NCI-H748 (cell line): ENCODE data around the gene SYT1.
A peak's percentile ranks its signal among the peaks of the same experiment; 100 is the strongest.
"Not testable (repeated sequence)": the region's sequence is repeated elsewhere in the genome, so short reads cannot be mapped to it uniquely, and the experiment has no call there.

Experiments used
- DNase-seq: peaks from one replicate; lab custom pipeline; 2025; ENCODE audit not compliant: unreplicated experiment; lab: John Stamatoyannopoulos, UW

The SYT1 gene

GRCh38 chr12:78864403-78864869, at the start of gene SYT1:
TSS of gene SYT1 (plus strand) at chr12:78864774.
- peak; percentile 98 for DNase-seq

GRCh38 chr12:78818487-78818886, 46.1 kb upstream of the SYT1 start:
- DNase-seq: no peak

GRCh38 chr12:78820946-78821345, 43.6 kb upstream of the SYT1 start:
- DNase-seq: no peak

- no peak for DNase-seq
Measured at GRCh38 chr12:78824918-78825317, 39.7 kb upstream of the SYT1 start.

- no peak for DNase-seq
Measured at GRCh38 chr12:78829690-78830089, 34.9 kb upstream of the SYT1 start.

GRCh38 chr12:78835493-78835892, 29.1 kb upstream of the SYT1 start:
- DNase-seq: no peak

GRCh38 chr12:78840518-78841019, 24.0 kb upstream of the SYT1 start:
- not testable (repeated sequence) for DNase-seq

- DNase-seq: no peak
Measured at GRCh38 chr12:78853231-78853630, 11.3 kb upstream of the SYT1 start.

- DNase-seq: peak; percentile 96
Measured at GRCh38 chr12:78863482-78864402, 832 bp upstream of the SYT1 start.

- DNase-seq: peak; percentile 90
Measured at GRCh38 chr12:78864870-78865463, 393 bp downstream of the SYT1 start.

- DNase-seq: peak; percentile 70
Measured at GRCh38 chr12:78865516-78865915, 942 bp downstream of the SYT1 start.

- DNase-seq: peak; percentile 28
Measured at GRCh38 chr12:78866518-78866917, 1.9 kb downstream of the SYT1 start.

GRCh38 chr12:78870539-78870938, 6.0 kb downstream of the SYT1 start:
- peak; percentile 7 for DNase-seq

- no peak for DNase-seq
Measured at GRCh38 chr12:78871566-78871965, 7.0 kb downstream of the SYT1 start.

GRCh38 chr12:78878459-78878858, 13.9 kb downstream of the SYT1 start:
- DNase-seq: no peak

GRCh38 chr12:78878866-78879265, 14.3 kb downstream of the SYT1 start:
- DNase-seq: no peak

- DNase-seq: no peak
Measured at GRCh38 chr12:78880078-78880477, 15.5 kb downstream of the SYT1 start.

GRCh38 chr12:78881685-78882084, 17.1 kb downstream of the SYT1 start:
- no peak for DNase-seq

GRCh38 chr12:78885466-78885865, 20.9 kb downstream of the SYT1 start:
- no peak for DNase-seq

GRCh38 chr12:78886719-78887407, 22.3 kb downstream of the SYT1 start:
- no peak for DNase-seq

- DNase-seq: no peak
Measured at GRCh38 chr12:78887444-78887843, 22.9 kb downstream of the SYT1 start.
